ENCODE results near the gene MEI4.
"Not testable (repeated sequence)": the region's sequence is repeated elsewhere in the genome, so short reads cannot be mapped to it uniquely, and the experiment has no call there.

Gene MEI4

DNA sequence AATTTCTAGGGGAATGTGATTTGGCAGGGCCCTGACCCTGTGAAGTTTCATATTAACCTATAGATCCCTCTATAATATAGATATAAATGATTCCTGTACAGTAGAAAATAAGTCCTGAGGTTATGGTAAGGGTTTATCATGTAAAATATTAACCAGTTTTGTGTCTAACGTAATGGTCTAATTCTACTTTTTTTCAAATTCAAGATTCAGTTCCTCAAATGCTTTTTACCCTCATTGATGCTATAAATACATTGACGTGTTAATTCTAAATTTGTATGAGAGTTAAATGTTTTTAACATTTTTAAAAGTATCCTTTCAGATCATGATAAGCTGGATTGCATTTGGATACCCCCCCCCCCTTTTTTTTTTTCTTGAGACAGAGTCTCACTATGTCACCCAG, 169.4 kb downstream of the MEI4 start:
- DNase-seq = no peak

DNA sequence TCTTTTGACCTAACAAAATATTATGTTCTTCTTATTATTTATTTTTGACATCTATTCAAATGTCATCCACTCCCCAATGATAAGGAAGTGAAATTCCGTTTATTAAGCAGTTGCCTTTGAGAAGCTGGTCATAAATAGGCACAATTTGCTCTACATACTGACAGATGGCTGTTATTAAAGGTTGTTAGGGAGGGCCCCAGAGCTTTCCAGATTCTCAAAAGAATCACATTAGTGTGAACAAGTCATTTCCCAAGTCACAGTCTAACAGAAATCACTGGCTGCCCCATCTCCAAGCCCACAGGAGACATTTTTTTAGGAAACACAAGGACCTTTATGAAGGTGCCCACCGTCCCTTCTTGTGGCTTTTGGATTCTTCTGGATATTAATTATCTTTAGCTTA, 172.4 kb downstream of the MEI4 start:
- no peak for DNase-seq

DNA sequence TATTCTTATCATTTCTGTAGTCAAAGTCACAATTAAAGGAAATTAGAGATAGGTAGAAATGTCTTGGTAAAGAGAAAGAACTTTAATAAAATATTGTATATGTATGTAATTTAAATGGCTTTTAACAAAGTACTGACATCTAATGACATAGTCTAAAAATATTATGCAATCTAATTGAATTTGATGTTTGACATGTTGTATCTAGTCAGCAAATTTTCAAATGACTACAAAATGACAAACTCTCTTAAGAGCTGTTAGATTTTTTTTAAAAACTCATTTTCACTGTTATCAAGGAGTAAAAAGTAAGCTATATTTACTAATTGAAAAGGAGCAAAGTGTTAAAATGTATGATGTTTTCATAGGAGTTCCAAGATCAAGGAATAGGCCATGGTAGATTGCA, 176.9 kb downstream of the MEI4 start:
- no peak for DNase-seq

DNA sequence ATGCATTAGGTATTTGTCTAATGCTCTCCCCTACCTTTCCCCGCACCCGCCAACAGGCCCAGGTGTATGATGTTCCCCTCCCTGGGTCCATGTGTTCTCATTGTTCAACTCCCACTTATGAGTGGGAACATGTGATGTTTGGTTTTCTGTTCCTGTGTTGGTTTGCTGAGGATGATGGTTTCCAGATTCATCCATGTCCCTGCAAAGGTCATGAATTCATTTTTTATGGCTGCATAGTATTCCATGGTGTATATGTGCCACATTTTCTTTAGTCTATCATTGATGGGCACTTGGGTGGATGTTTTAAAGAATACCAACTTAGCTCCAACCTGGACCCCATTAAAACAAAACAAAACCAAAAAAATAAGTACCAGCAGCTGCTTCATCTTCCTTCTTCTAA, 180.9 kb downstream of the MEI4 start:
- DNase-seq = not testable (repeated sequence)

DNA sequence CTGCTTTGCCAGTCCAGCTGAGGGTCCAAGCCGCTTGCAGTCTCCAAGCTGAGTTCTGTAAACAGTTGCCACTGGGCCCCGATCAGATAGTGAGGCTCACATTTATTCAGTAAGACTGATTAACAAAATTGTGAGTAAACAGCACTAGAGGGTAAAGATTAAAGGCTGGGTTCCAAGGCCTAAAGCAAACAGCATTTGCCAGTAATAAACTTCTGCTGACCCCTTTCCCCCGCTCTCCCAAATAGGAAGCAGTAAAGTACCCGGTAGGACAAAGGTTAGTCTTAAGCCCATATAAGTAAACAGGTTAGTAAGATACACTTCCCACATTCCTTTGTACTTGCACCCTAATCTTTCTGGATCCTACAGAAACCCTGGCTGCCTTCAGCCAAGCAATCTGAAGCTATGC, 181.8 kb downstream of the MEI4 start:
- DNase-seq = no peak

DNA sequence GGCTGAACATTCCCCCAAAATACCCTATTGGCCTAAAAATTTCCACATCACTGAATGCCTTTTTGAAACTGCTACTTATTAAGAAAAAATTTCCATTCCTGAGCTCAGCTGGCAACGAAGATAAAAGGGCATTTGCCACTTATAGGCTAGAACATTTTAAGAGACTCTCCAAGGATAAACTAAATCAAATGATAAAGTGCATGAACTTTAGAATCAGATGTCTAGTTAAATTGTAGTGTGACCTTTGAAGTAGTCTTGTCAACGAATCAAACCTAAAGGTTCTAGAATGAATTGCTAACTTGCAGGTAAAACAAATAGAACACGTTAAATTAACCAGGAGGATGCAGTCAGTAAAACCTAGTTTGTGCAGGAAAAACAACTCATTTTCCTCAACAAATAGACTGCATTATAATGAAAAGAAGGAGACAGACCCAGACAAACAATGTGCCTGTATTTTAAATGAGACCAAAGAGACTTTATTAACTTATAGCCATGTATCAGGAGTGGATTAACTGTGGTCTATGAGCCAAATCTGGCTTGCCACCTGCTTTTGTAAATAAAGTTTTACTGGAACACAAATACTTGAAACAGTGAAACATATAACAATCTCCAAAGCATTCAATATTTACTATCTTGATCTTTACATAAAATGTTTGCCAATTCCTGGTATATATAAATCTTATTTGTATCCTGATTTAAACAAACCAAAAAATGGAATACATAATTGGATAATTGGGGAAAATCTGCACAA, 184.4 kb downstream of the MEI4 start:
- DNase-seq = no peak

DNA sequence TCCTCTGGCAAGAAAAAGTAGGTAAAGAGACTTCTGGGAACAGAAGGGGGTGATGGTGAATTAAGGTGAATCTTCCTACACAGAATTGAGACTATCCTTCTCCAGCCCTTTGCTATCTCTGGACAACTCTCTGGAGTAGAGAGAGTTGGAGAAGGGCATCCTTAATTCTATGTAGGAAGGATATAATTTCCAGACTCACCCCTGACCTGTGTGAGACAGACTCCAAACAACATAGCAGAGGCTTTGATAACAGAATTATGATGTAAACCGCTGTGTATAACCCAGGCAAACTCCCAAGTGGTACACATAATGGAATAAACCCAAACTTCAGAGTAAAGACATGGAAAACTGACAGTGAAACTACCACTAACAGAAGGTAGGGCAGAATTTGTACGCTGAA, 186.5 kb downstream of the MEI4 start:
- no peak for DNase-seq

DNA sequence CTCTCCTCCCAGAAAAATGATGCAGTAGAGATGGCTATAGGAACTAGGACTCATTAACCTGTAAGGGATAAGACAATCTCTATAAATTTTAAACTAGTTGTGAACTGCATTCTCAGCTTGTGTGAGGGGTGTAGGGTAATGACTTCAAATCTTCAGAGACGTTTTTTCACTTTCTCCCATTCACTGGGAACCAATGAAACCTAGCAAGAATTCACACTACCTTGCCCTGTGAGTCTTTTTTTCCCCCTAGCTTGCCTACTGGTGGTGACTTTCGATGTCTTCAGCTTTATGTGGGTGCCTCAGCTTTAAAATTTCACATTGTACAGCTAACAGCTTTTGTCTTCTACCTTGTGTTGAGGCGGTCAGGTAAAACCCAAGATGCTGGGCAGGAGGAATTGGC, 192.0 kb downstream of the MEI4 start:
- DNase-seq = no peak

DNA sequence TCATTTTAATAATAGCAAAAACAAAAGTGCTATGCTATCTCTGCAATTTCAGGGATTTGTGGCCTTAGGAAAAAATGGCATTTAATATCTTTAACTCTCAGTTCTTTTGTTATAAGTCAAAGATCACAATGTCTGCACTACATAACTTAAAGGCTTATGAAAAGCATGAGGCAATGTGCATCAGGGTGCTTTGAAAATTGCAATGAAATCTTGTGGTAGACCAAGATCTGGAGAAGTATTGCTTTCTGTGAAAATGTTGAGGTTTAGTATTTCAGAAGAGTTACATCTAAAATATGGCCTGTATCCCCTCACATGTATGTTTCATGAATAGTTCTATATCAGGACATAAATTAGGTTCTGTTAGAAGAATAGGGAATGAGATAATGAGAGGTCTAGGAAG, 200.6 kb downstream of the MEI4 start:
- no peak for DNase-seq

DNA sequence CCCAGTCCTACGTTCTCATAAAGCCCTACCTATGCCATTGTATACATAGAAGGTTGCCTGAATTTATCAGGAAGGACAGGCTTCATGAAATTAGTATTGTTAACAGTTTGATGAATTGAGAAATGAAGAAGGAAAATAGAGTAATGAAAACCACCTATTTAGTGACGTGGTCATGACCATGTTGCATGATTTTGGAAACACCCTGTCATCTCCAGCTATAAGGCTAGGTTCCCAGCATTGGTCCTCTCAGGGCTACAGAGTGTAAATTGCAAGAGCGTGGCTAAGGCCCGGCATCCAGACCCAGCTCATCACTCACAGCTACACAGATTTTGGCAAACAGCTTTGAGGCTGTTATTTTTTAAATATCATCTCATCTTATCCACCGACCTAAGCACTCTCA, 203.6 kb downstream of the MEI4 start:
- DNase-seq = no peak

DNA sequence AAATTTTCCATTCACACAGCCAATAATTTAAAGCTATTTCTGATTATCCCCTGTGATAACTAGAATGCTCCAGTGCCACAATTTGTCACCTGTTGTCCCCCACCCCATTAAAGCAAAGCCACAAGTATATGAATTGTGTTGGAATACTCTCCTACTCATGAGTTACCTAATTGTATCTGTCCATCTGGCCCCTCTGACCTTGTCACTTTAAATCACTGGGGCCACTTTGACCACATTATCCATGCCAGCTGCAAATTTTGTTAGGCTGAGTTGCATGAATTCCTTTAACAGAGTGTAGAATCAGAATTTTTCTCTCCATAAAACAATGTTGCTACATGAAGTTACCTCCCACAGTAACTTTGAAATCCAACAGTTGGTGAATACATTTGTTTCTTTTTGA, 204.6 kb downstream of the MEI4 start:
- no peak for DNase-seq

DNA sequence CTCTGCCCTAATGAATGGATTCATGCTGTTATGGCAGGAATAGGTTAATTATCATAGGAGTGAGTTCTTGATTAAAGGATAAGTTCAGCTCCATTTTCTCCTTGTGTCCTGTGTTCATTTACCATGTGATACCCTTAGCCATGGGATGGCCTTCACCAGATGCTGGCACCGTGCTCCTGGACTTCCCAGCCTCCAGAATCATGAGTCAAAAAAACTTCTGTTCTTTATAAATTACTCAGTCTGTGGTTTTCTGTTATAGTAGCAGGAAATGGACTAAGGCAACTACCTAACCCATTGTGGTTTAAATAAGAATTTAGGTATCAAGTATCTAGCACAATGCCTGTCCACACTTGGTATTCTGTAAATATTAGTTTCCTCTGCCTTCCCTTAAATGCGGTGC, 223.5 kb downstream of the MEI4 start:
- no peak for DNase-seq

DNA sequence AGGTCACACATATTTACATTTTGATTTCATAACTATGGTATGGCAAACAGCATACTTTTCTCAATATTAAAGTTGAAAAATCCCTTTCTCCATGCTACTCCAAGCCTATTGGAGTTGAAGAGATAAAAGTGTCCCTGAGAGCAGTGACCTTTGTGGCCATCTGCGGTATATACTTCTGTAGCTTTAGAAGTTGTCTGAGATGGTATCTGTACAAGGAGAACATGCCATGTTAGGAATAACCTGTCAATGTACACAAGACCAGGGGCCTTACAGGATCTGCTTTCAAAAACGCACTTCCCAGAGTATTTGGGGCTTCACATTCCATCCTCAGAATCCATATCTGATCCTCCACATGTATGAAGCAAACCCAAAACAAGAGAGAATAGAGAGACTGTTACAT, 226.7 kb downstream of the MEI4 start:
- DNase-seq = no peak

DNA sequence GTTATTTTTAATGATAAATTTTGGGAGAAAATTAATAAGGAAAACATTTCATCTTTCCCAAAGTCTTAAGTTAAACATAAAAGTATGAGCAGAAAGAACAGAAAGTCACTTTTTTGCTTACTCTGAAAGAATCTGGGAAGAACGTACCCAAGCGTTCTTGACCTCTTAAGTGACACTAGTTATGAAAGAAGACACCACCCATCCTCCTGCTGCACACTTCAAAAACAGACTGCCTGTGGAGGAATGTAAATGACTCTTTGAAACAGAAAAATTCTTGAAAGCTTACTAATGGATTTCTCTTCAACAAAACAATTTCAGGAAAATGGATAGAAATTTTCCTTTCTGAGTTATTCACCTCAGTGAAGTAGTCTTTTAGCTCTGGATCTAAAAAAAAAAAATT, 227.7 kb downstream of the MEI4 start:
- no peak for DNase-seq

DNA sequence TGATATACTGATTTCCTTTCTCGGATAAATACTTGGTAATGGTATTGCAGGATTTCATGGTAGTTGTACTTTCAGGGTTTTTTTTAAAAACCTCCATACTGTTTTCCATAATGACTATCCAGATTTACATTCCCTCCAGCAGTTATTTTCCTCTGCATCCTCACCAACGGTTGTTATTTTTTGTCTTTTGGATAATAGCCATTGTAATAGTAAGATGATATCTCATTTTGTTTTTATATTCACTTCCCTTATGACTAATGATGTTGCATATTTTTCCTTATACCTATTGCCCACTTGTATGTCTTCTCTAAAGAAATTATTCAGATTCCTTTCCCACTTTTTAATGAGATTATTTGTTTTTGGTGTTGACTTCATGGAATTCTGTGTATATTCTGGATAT, 231.0 kb downstream of the MEI4 start:
- no peak for DNase-seq

DNA sequence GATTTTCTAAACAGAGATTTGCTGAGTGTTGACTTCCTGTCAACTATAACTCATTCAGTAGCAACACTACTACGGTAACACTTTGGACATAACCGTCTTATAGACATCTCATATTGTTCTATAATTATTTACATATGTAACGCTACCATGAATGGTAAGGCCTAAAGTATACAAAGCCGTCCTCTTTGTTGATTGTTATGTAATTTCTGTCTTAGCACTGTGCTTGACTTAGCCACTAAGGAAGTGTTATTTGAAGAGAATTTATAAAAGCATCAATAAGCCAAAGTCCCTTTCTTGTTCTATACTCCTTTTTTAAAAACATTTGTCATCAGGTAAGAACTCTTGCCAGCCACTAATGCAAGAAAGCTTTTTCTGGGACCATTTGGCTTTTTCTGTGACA, 240.6 kb downstream of the MEI4 start:
- DNase-seq = no peak

DNA sequence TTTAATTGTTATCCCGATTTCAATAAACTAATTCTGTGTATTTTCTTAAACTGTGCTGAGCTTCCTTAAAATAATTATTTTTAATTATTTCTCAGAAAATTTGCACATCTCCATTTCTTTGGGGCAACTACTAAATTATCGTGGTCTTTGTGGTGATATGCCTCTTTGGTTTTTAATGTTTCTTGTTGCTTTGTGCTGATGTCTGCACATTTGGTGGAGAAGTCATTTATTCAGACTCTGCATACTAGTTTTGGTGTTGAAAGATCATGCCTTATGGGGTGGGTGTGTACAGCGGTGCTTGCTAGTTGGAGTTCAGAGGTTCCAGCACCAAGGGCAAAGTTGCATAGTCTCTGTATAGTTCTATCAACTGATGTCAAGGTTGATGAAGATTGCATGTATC, 253.2 kb downstream of the MEI4 start:
- no peak for DNase-seq

DNA sequence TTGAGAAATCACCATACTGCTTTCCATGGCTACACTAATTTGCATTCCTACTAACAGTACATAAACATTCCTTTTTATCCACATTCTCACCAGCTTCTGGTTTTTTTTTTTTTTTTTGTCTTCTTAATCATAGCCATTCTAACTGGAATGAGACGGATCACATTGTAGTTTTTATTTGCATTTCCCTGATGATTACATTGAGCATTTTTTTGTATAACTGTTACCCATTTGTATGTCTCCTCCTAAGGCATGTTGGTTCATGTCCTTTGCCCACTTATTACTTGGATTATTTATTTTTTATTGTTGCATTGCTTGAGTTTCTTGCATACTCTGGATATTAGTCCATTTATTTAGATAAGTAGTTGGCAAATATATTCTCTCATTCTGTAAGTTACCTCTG, 258.0 kb downstream of the MEI4 start:
- DNase-seq = no peak

DNA sequence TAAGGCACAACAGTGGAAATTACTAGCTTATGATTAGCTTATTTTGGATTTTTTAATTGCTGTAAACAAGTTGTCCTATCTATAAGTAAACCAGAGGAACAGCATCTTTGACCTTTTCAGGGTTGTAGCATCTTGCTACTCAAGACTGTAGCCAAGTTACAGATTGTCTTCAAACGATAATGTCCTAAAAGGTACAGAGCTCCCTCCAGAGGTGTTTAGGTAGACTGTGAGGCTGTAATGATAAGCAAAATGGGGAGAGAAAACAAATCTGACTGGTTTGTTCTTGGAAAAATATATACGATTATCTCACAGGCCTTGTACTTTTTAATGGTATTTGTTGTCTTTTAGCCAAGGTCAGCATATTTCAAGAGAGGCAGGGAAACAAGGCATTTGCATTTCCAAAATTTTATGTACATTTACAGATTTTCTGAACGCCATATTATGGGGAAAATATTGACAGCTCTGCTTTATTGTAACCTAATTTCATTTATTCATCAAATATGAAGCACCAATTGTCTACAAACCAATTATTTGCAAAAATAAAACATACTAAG, 273.4 kb downstream of the MEI4 start:
- no peak for DNase-seq

DNA sequence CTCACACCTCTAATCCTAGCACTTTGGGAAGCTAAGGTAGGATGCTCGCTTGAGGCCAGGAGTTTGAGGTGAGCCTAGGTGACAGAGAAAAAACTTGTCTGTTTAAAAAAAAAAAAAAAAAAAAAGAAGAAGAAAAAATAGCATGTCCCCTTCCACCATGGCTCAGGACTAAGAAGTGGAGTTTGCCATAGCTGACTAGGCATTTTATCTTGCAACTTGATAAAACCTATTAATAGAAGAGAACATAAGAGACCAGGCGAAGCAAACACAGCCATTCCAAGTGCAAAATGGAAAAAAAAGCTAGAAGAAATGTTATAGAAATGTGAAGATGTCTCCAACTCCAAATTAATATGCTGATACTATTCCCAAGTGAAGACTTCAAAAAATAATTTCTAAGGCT, 277.5 kb downstream of the MEI4 start:
- DNase-seq = no peak

DNA sequence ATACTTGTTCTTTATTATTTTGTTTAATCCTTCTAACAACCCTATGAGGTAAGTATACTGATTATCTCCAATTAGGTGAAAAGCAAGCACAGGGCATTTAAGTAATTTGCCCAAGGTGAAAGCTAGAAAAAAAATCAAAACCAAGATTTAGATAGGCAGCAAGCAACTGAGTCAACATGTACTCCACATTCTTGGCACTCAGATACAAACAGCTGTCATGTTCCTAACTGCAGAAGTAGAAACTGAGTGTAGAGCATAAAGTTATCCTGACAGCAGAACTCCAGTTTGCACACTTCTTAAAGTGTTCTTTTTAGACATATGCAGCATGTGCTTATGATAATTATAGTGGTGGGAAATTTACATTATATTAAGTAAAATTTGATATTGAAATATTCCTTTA, 278.1 kb downstream of the MEI4 start:
- DNase-seq = no peak

DNA sequence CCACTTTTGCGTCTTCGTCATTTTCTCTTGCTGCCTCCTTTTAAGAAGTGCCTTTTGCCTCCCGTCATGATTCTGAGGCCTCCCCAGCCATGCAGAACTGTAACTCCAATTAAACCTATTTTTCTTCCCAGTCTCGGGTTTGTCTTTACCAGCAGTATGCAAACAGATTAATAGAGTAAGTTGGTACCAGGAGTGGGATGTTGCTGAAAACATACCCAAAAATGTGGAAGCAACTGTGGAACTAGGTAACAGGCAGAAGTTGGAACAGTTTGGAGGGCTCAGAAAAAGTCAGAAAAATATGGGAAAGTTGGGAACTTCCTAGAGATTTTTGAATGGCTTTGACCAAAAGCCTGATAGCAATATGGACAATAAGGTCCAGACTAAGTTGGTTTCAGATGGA, 309.2 kb downstream of the MEI4 start:
- no peak for DNase-seq

DNA sequence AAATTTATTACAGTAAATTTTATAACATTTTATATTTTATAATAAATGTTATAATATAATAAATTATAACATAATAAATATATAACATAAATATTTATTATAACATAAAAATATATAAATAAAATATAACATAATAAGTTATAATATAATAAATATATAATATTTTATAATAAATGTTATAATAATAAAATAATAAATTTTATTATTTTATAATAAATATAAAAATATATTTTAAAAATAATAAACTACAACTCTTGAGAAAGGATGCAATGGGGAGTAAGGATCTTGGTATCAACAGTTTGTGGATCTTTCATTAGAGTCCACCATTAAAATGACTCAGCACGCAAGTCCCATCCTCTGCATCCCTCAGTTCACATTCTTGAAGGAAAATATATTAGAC, 312.6 kb downstream of the MEI4 start:
- no peak for DNase-seq

DNA sequence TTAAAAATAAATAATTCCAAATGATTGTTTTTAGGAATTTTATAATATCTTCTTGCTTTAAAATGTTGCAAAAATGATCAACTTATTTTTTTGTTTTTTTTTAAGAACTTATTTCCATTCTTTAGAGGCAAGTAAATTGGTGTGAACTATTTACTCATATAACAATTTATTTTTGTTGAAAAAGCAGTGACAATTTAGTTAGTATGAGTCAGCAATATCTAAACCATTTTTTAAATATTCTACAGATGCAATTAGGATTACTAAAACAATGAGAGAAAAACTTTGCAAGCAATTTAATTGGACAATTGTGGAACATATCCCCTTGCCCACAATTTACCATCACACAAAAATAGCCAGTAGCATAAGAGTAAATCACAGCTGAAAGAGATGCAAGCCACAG, 319.5 kb downstream of the MEI4 start:
- DNase-seq = no peak
